GM12874 (cell line): Measurements from ENCODE around the gene MAPK9.

Source experiments
- TF ChIP-seq, protein P1 (sequence below): IDR thresholded peaks from 2 replicates; pipeline ENCODE4 v1.5.1; 2011; ENCODE audit warnings: low read depth, mild to moderate bottlenecking, control low read depth, low read length, moderate library complexity; ENCODE audit not compliant: insufficient read depth

The MAPK9 gene

DNA sequence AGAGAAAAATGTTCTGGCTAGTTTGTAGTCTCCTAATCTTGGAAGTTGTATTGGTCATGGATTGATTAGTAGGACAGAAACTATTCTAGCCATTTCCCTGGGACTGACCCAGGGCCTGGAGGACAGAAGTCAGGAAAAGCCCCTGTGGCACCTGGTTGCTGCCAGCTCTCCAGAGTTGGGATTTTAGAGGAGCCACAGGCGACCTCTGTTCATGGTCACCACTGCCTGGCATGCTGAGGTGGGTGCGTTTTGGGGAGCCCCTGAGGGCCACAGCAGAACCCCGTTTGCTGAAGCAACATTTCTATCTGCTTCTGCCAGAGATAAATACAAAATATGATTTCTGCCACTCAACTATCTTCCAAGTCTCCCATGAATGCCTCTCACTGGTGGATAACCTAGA lies 7.6 kb upstream of the MAPK9 start:
- TF ChIP-seq, protein P1, sequence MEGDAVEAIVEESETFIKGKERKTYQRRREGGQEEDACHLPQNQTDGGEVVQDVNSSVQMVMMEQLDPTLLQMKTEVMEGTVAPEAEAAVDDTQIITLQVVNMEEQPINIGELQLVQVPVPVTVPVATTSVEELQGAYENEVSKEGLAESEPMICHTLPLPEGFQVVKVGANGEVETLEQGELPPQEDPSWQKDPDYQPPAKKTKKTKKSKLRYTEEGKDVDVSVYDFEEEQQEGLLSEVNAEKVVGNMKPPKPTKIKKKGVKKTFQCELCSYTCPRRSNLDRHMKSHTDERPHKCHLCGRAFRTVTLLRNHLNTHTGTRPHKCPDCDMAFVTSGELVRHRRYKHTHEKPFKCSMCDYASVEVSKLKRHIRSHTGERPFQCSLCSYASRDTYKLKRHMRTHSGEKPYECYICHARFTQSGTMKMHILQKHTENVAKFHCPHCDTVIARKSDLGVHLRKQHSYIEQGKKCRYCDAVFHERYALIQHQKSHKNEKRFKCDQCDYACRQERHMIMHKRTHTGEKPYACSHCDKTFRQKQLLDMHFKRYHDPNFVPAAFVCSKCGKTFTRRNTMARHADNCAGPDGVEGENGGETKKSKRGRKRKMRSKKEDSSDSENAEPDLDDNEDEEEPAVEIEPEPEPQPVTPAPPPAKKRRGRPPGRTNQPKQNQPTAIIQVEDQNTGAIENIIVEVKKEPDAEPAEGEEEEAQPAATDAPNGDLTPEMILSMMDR, result no peak

DNA sequence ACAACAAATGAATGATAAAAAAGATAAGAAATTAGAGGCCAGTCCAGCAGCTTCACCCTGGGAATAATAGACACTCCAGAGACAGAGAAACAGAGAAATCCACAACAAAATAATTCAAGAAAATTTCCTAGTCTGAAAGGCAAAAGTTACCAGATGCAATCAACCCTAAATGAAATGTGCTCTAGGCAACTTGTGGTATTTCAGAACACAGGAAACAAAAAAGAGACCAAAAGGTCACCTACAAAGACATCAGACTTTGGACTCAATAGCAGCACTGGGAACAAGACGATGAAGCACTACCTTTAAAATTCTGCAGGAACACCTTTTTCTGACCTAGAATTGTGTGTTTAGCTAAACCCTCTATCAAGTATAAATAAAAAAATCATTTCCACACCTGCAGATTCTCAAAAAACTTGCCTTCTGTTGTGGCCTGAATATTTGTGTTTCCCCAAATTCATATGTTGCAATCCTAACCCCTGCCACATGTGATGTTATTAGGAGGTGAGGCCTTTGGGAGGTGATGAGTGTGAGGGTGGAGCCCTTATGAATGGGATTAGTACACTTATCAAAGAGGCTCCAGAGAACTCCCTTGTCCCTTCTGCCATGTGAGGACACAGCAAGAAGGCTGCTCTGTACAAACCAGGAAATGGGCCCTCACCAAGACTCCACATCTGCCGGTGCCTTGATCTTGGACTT lies 5.9 kb upstream of the MAPK9 start:
- TF ChIP-seq, protein P1, result no peak

DNA sequence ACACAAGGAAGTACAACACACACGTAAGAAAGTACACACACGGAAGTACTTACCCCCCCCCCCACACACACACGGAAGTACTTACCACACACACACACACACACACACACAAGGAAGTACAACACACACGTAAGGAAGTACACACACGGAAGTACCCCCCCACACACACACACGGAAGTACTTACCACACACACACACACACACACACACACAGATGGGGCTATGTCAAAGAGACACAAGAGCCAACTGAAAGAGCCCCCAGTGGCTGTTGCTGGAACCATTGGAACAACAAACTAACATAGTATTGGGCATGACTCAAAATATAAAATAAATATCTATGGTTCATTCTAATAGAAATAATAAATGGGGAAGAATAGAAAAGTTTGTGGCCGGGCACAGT lies 4.9 kb upstream of the MAPK9 start:
- TF ChIP-seq, protein P1, result no peak

- TF ChIP-seq, protein P1, result no peak
Measured at GRCh38 chr5:180294913-180295555, 3.2 kb upstream of the MAPK9 start.

DNA sequence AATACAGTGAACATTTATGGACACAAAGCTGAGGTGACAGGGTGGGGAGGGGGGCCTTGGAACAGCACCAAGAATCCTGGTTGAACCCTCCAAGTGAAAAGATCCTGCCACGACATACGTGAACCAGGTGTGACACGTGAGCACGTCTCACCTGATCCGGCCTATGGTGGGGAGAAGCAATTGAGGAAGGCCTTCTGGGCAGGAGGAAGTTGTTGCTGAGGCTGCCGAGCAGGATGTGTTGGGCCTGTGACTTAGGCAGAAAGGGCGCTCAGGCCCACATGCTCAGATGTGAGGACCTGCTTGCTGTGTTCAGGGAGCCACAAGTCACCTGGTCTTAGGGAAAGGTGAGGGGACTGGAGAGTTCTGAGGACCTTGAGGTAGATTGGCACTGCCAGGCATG lies 2.5 kb upstream of the MAPK9 start:
- TF ChIP-seq, protein P1, result no peak

- TF ChIP-seq, protein P1, result peak; percentile 45; the same call in 1 of the 2 replicates
Measured at GRCh38 chr5:180291234-180291940, 496 bp downstream of the MAPK9 start.

- TF ChIP-seq, protein P1, result no peak
Measured at GRCh38 chr5:180290568-180291233, 1.2 kb downstream of the MAPK9 start.
